Endothelial cell of umbilical vein (primary cell): ENCODE data around the gene CROCC2. TPM values are rescaled to one million over a fixed set of nuclear protein-coding genes. Genes with fewer than 3 reads are reported as not detected.

Experiments
- BruUV-seq: library from RNA; stranded (reverse); fragments of 400-500 nt; replicated peaks from 2 replicates; lab custom pipeline; 2021; lab: Mats Ljungman, UMichigan
- CTCF ChIA-PET: fragments of 300-600, 350-600 bp; sonication (Branson Sonifier 250); formaldehyde crosslinking; loops from one replicate; lab custom pipeline; 2021; ENCODE audit warnings: antibody characterized with exemption, inconsistent platforms; lab: Charles Lee
- POLR2A ChIA-PET: fragments of 300-600, 350-600 bp; sonication (Branson Sonifier 250); formaldehyde crosslinking; loops from one replicate; lab custom pipeline; 2021; ENCODE audit warnings: antibody characterized with exemption, inconsistent platforms; lab: Charles Lee
- DNase-seq: peaks from one replicate; pipeline ENCODE4 v3.0.0-alpha.2; 2011; ENCODE audit warnings: low read depth, low spot score
- FAIRE-seq: peaks from 2 replicates; lab custom pipeline; 2011; peaks lifted over from hg19 to GRCh38; lab: Jason Lieb, UNC
- H2AFZ ChIP-seq: 2 replicates; pipeline ENCODE4 v1.6.0; 2012; ENCODE audit warnings: low read depth, low read length, control low read depth, inconsistent platforms
- H3K27ac ChIP-seq: 2 replicates; pipeline ENCODE4 v1.5.1; 2011; ENCODE audit warnings: low read depth, mild to moderate bottlenecking, control low read depth, low read length, moderate library complexity; ENCODE audit not compliant: insufficient read depth
- H3K27me3 ChIP-seq, 2 experiments: 2 replicates each; pipeline versions ENCODE4 v1.6.0 to v1.6.1; 2011; ENCODE audit warnings: low read length in 2 of 2, mixed read lengths in 1 of 2; ENCODE audit not compliant: control insufficient read depth in 2 of 2, insufficient read depth in 2 of 2
- H3K36me3 ChIP-seq, 2 experiments: 2 replicates in 1 of 2; 3 replicates in 1 of 2; pipeline ENCODE4 v1.5.1; 2011; ENCODE audit warnings: low read length in 2 of 2, mild to moderate bottlenecking in 1 of 2, moderate library complexity in 1 of 2; ENCODE audit not compliant: control insufficient read depth in 2 of 2, insufficient read depth in 2 of 2; ENCODE audit errors: extremely low read depth in 1 of 2
- H3K4me1 ChIP-seq: 3 replicates; pipeline ENCODE4 v1.5.1; 2011; ENCODE audit warnings: mild to moderate bottlenecking, low read length; ENCODE audit not compliant: control insufficient read depth, insufficient read depth; ENCODE audit errors: extremely low read depth
- H3K4me2 ChIP-seq: 2 replicates; pipeline ENCODE4 v1.6.1; 2011; ENCODE audit warnings: low read length, control low read depth, mixed read lengths; ENCODE audit not compliant: insufficient read depth
- H3K4me3 ChIP-seq, 3 experiments: fragments of 200-600 bp in 1 of 3; sonication (generic), shearing (Covaris generic) in 1 of 3; replicated peaks in 1 of 3; 2 replicates each; pipeline ENCODE4 v1.5.1; 2011 to 2016; ENCODE audit warnings: control low read depth in 3 of 3, low read length in 3 of 3, mild to moderate bottlenecking in 2 of 3, inconsistent platforms in 1 of 3, low read depth in 1 of 3, moderate library complexity in 1 of 3; ENCODE audit not compliant: insufficient read depth in 1 of 3
- H3K79me2 ChIP-seq: 2 replicates; pipeline ENCODE4 v1.6.0; 2012; ENCODE audit warnings: low read length, inconsistent platforms; ENCODE audit not compliant: control insufficient read depth, insufficient read depth
- H3K9ac ChIP-seq: replicated peaks from 2 replicates; pipeline ENCODE3; 2011; ENCODE audit warnings: low read length, control low read depth; ENCODE audit not compliant: insufficient read depth; ENCODE audit errors: extremely low read depth
- H3K9me1 ChIP-seq: replicated peaks from 3 replicates; pipeline ENCODE4 v1.6.0; 2011; ENCODE audit warnings: mild to moderate bottlenecking, low read length; ENCODE audit not compliant: control insufficient read depth, insufficient read depth; ENCODE audit errors: extremely low read depth
- H3K9me3 ChIP-seq: replicated peaks from 2 replicates; pipeline ENCODE4 v1.5.1; 2012; ENCODE audit warnings: low read length, inconsistent platforms; ENCODE audit not compliant: control insufficient read depth, insufficient read depth
- H4K20me1 ChIP-seq: replicated peaks from 2 replicates; pipeline ENCODE3; 2011; ENCODE audit warnings: mild to moderate bottlenecking, low read length; ENCODE audit not compliant: control insufficient read depth, insufficient read depth; ENCODE audit errors: extremely low read depth
- CTCF ChIP-seq, 2 donors: IDR thresholded peaks; 1 replicate in 1 of 2; 2 replicates in 1 of 2; pipeline ENCODE4 v1.5.1; 2011; ENCODE audit warnings: low read length in 2 of 2, mild to moderate bottlenecking in 2 of 2, moderate library complexity in 2 of 2, control low read depth in 1 of 2, inconsistent platforms in 1 of 2, low read depth in 1 of 2; ENCODE audit not compliant: insufficient read depth in 1 of 2; ENCODE audit errors: extremely low read depth in 1 of 2
- EZH2 ChIP-seq: IDR thresholded peaks from 2 replicates; pipeline ENCODE4 v1.6.1; 2012; ENCODE audit warnings: borderline replicate concordance, low read depth, mild to moderate bottlenecking, moderate library complexity, low read length, inconsistent platforms; ENCODE audit not compliant: severe bottlenecking
- FOS ChIP-seq: IDR thresholded peaks from 2 replicates; pipeline ENCODE4 v1.6.1; 2011; ENCODE audit warnings: mild to moderate bottlenecking, low read length, moderate library complexity, borderline replicate concordance; ENCODE audit not compliant: insufficient read depth
- GATA2 ChIP-seq: IDR thresholded peaks from 2 replicates; pipeline ENCODE4 v1.7.0; 2011; ENCODE audit warnings: low read depth, mild to moderate bottlenecking, moderate library complexity, mixed read lengths, low read length; ENCODE audit not compliant: insufficient read length, insufficient read depth
- JUN ChIP-seq: IDR thresholded peaks from 2 replicates; pipeline ENCODE4 v1.6.1; 2011; ENCODE audit warnings: borderline replicate concordance, low read depth; ENCODE audit not compliant: insufficient read length, insufficient read depth
- MAX ChIP-seq: IDR thresholded peaks from 2 replicates; pipeline ENCODE4 v1.6.1; 2011; ENCODE audit not compliant: insufficient read depth, insufficient read length
- MYC ChIP-seq: IDR thresholded peaks from one replicate; pipeline ENCODE4 v1.6.1; 2011; ENCODE audit warnings: mild to moderate bottlenecking, low read depth, low read length
- POLR2A ChIP-seq: IDR thresholded peaks from 2 replicates; pipeline ENCODE4 v1.6.1; 2012; ENCODE audit warnings: low read depth, mild to moderate bottlenecking, control low read depth, low read length
- POLR2AphosphoS5 ChIP-seq: IDR thresholded peaks from 2 replicates; pipeline ENCODE4 v1.6.1; 2012; ENCODE audit warnings: low read depth, mild to moderate bottlenecking, control low read depth, low read length, moderate library complexity; ENCODE audit not compliant: insufficient read depth
- dilution Hi-C: fragments of 300-500 bp; cut with MboI; formaldehyde crosslinking; loops from one replicate; pipeline ENCODE4 v1.15.0; 2019; ENCODE audit warnings: low sequenced_read_pairs; ENCODE audit not compliant: extremely low pct_ligation_motif_present
- intact Hi-C: fragments of 100-400 bp; cut with micrococcal nuclease; formaldehyde crosslinking; loops from one replicate; pipeline ENCODE4 v1.10.0; 2022
- polyA plus RNA-seq, 4 experiments: library from polyadenylated mRNA; depleted of rRNA in 3 of 4; stranded (reverse) in 3 of 4; unstranded in 1 of 4; fragments of >200 nt; gene quantifications; 2 replicates each; pipeline versions ENCODE4 v1.2.1 to v1.2.3, GENCODE V29; 2011 to 2012; ENCODE audit warnings: missing spikeins in 1 of 4
- total RNA-seq: library from RNA; stranded (reverse); gene quantifications from 2 replicates; pipeline ENCODE4 v1.2.3, GENCODE V29; 2021

CROCC2 gene
- total and polyA plus RNA-seq, 2 donors (not counting 3 experiments of a cell fraction or from before 2014, with no cell fraction given), result not detected

- peaks cover 11% of the 10 kb centered on the region for H3K4me1 ChIP-seq
- DNase-seq (no peak), FAIRE-seq (peak; percentile 12)
- no peaks in the 10 kb centered on the region for H3K9me3 ChIP-seq
- BruUV-seq, result no TSS peak
- peak overlapping the region; percentile 98 for H2AFZ ChIP-seq
- no peaks in the 10 kb centered on the region for H3K36me3 ChIP-seq
- TF ChIP-seq MYC (no peak), GATA2 (no peak), FOS (no peak), POLR2A (peak; percentile 39)
- dilution Hi-C loops (no loop called here), intact Hi-C loops (loop anchor here (1.0 kb wide), 1 partner anchor 15 kb away; no protein-coding TSS in a partner anchor)
- POLR2A ChIA-PET, result interaction anchor here (2.0 kb wide), 1 partner anchor 14 kb away, joined by 8 read pairs; no protein-coding TSS in a partner anchor
- peak overlapping the region; percentile 4 for H3K9ac ChIP-seq
- H3K4me2 ChIP-seq, result no peak overlapping the region
- no peaks in the 10 kb centered on the region for H3K9me1 ChIP-seq
- H3K79me2 ChIP-seq, result no peaks in the 10 kb centered on the region
- CTCF ChIA-PET, result interaction anchor here (0.9 to 4.6 kb wide), 6 partner anchors 14 to 85 kb away, joined by 3 to 40 read pairs (median 4); no protein-coding TSS in a partner anchor
- no peaks in the 10 kb centered on the region for H3K27me3 ChIP-seq
- H4K20me1 ChIP-seq, result no peaks in the 10 kb centered on the region
- no peak overlapping the region for H3K4me3 ChIP-seq
- H3K27ac ChIP-seq, result no peak overlapping the region
These were observed 7.2 kb upstream of the CROCC2 start for GRCh38 chr2:240898731-240899467.

DNA sequence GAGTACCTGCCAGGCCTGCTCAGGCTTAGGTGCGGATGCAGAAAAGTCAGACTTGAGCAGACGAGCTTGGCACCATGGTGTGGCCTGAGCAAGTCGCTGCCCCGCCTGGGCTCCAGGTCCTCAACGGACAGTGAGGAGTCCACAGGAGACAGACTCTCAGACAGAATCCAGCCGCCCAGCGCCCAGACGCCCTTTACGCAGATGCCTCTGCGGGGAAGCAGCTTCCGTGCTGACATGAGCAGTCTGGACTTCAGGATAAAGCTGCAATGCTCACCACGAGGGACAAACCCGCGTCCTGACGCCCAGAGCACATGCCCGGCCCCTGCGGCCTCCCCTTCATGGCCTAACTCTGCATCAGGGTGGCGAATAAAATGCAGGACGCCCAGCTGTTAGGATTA lies 6.7 kb upstream of the CROCC2 start:
- Histone ChIP-seq H3K27ac (no peak overlapping the region), H3K9ac (no peak overlapping the region), H3K9me3 (no peaks in the 10 kb centered on the region), H3K79me2 (no peaks in the 10 kb centered on the region), H3K4me1 (peaks cover 11% of the 10 kb centered on the region), H3K9me1 (no peaks in the 10 kb centered on the region), H3K4me2 (no peak overlapping the region), H4K20me1 (no peaks in the 10 kb centered on the region), H3K36me3 (no peaks in the 10 kb centered on the region), H3K27me3 (no peaks in the 10 kb centered on the region), H3K4me3 (no peak overlapping the region), H2AFZ (no peak overlapping the region)
- intact Hi-C loops (no loop called here), dilution Hi-C loops (no loop called here)
- BruUV-seq, result no TSS peak
- TF ChIP-seq POLR2AphosphoS5 (no peak), POLR2A (no peak), JUN (no peak), CTCF (IDR thresholded peaks at IDR 0.05; ENCODE audit: extremely low read depth in 1 of 2, insufficient read depth in 1 of 2, low read depth in 1 of 2, low read length in 2 of 2) (no peak), MAX (no peak), FOS (no peak), EZH2 (no peak), GATA2 (no peak), MYC (no peak)
- ChIA-PET CTCF (interaction anchor here (0.9 to 4.6 kb wide), 4 partner anchors 14 to 84 kb away, joined by 3 to 40 read pairs (median 4); no protein-coding TSS in a partner anchor), POLR2A (interaction anchor here (2.0 kb wide), 1 partner anchor 14 kb away, joined by 8 read pairs; no protein-coding TSS in a partner anchor)
- FAIRE-seq, result no peak
- no peak for DNase-seq
